NT2/D1 (cell line): ENCODE measurements around the gene CHST9.

ENCODE experiments used
- SUZ12 ChIP-seq: IDR thresholded peaks from 2 replicates; pipeline ENCODE4 v1.6.1; 2011; ENCODE audit not compliant: insufficient read length, insufficient read depth; ENCODE audit errors: extremely low read depth
- YY1 ChIP-seq: IDR thresholded peaks from 2 replicates; pipeline ENCODE4 v1.6.1; 2011; ENCODE audit not compliant: insufficient read length, insufficient read depth
- ZNF274 ChIP-seq: IDR thresholded peaks from 2 replicates; pipeline ENCODE4 v1.6.1; 2011; ENCODE audit warnings: mild to moderate bottlenecking, low read depth, low read length

- TF ChIP-seq SUZ12 (no peak), YY1 (no peak), ZNF274 (no peak)
These were observed 176.5 kb downstream of the CHST9 start for GRCh38 chr18:27008575-27008974.
